T-helper 2 cell (primary cell): ENCODE results near the gene ST7.

Experiments
- DNase-seq, 5 experiments: peaks; one replicate each; pipeline versions ENCODE4 v3.0.0 to v3.0.0-alpha.2; 2012 to 2022

ST7 gene

DNA sequence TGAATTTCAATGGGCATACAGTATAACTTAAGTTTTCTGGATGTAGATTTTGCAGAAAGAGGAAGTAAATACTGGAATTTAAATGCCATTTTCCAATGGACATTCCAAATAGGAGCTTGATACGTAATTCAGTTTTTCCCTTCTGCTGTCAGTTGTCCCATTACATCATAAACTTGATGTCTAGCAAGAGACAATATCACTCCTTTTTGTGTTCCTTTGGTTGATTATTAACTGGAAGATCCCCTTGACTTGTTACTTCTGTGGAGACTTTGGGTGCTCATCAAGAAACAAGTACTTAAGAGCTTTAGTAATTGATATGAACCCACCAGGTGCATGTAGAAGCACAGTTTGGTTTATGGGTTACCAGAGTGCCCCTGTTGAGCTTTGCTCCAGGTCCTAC, 116.1 kb downstream of the ST7 start:
- no peak for DNase-seq

DNA sequence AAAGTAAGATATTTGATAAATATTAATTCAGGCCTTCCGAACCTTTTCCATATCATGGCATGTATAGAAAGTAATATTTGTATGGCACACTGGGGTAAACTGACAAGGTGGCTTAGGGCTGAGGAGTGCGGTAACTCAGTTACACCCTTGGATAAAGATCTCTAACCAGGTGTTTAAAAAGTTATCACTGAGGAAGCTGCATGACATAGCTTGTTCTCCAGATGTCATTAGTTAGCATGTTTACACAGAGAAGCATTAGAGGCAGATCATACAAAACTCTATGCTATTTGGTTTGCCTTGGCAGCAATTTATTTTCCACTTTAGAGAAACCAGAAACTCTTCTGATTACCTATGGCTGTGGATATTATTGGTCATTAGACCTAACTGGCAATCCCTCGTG, 118.2 kb downstream of the ST7 start:
- DNase-seq: no peak

DNA sequence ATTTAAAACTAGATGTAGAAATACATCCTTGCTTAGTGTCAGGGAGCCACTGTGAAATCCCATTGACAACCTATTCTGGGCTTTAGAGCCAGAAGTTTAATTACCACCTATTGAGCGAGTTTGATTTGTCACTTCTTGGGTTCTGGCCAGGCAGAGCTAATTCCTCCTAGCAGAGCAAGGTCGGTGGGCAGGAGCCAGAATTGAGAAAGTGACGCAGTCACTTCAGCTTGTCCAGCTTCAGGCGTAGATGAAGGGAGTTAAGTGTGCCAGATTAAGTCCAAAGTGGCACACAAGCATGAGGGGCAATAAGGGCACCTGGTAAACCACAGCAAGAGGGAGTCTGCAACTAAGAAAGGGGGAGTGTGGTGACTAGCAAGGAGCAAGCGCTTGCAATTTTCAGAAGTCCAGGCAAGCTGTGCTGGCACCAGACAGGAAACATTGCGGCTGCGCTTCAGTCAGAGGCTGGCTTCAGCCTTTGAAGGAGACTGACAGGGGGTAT, 119.4 kb downstream of the ST7 start:
- no peak for DNase-seq

DNA sequence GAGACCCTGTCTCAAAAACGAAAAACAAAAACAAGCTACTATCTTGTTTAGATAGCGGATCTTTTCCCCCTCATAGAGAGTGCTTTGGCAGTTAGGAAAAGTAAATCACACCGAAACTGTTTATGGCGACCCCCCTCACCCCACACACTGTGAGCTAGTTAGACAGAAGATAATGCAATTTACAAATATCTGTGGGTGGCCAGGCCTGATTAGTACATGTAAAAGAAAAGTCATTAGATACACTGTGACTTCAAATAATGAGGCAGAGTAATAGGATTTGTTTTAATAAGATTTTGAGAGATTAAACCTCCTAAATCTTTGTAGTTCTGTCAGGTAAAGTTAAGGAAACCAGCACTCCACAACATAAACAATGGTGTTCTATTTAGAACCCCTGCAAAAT, 121.1 kb downstream of the ST7 start:
- DNase-seq: no peak

DNA sequence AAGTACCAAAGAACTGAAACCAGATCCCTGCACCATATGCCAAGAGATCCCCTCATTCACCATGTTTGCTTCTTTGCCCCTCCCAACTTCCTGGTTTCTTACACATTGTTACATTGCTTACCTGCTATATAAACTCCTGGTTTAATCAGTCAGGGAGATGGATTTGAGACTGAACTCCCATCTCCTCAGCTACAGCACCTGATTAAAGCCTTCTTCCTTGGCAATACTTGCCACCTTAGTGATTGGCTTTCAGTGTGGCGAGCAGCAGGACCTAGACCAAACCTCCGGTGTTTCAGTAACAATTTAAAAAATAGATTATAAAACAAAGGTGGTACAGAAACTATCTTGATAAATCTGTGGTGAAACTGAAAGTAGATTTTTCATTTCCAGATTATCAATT, 122.6 kb downstream of the ST7 start:
- DNase-seq: no peak

DNA sequence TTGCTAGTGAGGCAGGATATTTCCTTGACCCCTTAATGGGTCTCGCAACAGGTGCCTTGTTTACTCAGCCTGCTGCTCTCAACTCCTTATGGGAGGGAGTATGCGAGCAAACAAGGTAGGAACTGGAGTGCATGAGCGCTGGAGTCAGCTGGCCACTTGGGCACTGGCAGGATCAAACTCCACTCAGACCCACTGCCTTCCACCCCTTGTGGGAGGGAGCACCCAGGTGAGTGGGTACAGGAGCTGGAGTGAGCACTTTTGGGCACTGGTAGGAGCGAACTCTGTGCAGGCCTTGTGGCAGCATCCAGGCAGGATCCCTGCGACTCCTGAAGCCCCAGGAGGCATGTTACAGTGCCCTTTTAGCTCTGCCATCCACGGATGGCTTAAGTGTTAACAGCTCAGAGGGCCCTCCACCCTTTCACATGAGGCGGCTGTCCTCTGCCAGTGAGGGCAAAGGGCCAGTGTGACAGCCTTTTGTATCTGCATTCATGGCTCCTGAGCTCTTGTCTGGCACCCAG, 123.2 kb downstream of the ST7 start:
- DNase-seq: no peak

DNA sequence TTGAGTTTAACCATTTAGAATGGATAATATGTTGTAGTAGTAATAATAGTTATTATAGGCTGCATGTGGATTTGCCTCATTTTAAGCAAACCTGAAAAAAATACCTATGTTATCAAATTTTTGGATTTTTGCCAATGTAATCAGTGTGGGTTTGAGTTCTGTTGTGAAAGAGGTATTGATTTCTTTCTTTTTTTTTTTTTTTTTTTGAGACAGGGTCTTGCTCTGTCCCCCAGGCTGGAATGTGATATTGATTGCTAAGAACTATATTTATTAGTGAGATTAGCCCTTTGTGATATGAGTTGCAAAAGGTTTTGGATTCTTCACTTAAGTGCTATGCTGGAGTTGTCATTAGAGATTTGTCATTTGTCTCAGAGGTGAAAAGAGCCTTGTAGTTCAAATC, 124.4 kb downstream of the ST7 start:
- DNase-seq: no peak

DNA sequence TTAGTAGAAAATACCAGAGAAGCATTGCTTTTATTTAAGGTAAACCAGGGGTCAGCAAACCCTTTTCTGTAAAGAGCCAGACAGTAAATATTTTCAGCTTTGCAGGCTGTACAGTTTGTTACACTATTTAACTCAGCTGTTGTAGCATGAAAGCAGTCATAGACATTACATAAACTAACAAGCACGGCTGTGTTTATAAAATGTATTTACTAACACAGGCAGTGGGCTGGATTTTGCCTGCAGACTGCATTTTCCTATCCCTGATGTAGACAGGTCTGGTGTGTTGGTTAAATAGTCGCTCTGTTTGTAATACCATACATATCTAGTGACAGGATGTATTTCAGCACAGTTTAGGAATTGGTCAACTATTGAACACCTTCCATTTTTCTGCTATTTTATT, 129.3 kb downstream of the ST7 start:
- no peak for DNase-seq

DNA sequence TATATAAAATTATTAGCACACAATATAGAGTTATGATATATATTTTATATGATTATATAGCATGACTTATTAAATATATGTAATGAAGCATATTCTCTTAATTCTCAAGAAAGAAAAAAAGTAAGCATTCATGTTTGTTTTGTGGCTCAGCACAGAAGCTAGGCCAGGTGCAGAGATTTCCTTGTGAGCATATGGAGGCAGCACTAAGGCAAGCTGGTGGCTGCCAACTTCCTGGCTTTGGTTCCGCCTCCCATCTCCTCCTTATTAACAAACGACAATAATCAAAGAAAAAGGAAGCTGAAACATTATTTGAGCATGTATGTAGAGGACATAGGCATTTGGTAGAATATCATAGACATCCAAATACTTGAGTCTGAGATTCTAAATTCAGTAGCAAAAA, 130.3 kb downstream of the ST7 start:
- no peak for DNase-seq

DNA sequence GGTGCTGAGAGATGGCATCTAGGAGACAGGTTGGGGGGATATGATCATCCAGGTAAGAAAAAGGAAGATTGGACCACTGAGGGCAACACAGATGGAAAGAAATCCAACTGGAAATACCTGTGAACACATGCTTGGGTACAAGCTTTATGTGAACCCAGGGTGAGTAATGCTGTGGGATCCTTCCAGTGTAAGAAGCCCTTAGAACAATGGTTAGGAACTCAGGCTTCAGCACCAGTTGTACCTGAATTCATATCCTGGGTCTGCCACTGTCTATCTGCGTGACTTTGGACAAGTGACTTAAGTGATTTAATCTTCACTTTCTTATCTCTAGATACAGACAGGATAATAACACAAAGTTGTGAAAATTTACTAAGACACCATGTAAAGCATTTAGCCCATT, 131.0 kb downstream of the ST7 start:
- DNase-seq: no peak

DNA sequence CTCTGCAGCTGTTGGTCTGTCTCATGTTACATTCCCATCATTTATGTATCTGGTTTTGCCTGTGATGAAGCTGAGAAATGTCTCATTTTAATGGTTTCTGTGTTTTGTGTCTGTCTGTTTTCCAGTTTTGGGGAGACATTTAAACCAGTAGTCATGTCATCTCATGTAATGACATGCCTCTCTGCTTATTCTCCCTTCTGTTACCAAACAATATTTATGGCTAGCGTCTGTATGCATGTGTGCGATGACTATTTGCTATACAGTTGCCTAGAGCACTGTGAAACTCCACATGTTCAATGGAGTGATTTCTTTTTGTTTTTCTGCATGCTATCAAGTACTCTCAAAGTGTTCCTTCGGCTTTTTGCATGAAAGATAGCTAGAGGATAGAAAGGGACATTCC, 132.0 kb downstream of the ST7 start:
- DNase-seq: no peak

DNA sequence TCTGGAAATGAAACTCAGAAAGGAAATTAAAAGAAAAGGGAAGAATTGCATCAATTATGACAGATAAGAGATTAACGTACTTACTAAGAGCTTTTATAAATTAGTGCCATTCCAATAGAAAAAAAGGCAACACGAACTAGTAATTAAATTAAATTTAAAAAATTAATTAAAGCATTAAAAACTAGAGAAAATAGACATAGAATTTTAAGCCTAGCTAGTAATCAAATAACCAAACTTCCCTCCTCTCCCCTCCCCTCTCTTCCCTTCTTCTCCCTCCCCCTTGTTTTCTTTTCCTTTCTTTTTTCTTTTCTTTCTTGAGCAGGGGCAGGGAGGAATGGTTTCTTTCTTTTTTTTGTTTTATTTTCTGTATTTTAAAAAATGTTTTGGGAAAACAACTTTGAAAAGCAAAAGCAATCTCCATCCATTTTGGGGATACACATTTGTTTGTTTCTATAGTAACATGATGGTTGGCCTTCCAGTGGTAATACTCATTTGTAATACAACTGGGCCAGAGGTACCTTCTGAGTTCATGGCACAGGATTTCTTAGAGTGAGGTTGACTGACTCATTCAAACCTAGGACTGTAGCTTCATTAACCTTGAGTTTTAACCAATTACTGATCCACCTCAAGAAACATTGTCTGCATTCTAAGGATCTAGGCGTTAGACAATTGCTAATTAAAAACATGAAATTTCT, 132.6 kb downstream of the ST7 start:
- DNase-seq: peak in 1 of 5 experiments; percentile 18

DNA sequence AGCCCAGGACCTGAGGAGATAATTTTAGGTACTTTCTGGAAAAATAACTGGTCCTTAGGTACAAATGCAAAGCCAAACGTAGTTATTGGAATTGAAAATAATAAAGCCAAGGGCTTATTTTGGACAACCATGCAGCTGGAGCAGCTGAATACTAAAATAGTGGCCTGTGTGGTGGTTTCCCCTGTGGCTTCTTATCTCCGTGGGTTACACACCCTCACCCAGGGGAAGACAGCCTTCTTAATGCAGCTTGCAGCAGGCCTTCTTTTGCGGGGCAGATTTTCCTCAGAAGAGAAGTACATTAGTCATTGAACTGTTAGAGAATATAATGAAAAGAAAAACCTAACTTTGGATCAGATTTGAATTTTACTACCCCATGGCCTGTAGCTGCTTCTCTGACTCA, 133.5 kb downstream of the ST7 start:
- DNase-seq: peak in 1 of 5 experiments; percentile 58

DNA sequence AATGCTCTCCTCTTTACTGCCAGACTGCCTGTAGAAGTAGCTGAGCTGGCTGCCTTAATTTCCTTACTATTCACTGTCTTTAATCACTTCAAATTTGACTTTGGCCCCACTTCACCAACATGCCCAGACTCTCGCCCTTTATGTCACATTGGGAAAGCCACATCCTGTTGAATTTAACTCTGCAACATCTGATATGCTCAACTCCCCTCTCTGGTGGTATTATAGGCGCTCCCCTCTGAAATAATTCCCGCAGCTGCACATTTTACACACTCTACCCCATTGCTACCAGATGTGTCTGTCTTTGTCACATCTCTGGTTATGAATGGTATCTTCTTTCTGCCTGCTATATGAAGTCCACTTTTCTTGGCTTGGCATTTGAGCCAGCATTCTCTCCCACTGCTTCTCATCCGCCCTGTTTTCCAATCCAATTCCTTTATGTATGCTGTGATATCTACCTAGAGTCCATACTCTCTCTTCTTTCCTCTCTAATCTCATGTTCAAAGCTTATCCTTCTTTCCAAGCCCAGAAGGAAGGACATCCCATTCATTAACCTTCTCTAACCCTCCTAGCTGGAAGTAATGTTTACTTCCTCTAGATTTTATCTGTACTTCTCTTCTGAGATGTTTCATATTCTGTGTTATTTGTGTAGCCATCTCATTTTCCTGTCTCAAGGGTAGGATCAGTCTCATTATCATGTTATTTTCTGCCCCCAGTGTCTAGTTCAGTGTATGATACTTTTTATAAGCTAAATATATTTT, 134.5 kb downstream of the ST7 start:
- no peak for DNase-seq

DNA sequence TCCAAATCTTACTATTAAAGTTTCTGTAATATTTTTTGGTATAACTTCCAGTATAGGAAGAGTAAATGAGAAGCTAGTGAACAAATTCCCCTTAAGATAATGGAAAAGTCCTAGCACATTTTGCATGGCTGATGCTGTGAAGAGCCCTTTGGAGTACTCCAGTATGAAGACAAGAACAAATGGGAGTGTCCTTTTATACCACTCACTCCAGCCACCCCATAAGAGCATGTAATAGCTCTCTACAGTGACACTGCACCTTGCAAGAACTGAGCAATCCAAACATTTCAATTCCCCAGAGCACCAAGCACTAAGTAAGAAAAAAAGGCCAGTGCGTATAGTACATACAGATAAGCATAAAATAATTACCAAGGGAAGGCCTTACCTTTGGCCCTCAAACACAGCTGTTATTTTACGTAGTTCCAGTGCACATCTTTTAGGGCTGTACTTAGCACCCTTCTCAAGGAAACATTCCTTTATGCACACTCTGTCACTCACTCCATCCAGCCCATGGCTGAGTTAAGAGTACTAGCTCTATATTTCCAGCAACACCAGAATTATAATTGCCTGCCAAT, 135.4 kb downstream of the ST7 start:
- no peak for DNase-seq

DNA sequence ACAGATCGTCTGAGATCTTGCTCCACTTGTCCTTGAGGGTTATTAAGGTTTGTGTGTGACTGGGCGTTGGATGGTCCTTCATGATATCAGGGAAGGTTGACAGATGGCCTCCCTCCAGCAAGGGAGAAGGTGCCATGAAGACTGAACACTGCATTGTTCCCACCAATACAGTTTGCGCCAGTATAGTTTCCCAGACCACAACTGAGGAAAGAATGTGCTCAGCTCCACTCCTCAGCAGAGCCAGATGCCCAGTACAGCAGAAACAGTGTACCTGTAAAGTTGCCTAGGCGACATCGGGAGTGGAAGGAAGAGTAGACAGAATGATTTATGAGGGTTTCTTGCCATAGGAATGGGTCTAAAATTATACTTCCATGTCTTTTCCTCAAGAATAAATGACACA, 137.5 kb downstream of the ST7 start:
- no peak for DNase-seq

DNA sequence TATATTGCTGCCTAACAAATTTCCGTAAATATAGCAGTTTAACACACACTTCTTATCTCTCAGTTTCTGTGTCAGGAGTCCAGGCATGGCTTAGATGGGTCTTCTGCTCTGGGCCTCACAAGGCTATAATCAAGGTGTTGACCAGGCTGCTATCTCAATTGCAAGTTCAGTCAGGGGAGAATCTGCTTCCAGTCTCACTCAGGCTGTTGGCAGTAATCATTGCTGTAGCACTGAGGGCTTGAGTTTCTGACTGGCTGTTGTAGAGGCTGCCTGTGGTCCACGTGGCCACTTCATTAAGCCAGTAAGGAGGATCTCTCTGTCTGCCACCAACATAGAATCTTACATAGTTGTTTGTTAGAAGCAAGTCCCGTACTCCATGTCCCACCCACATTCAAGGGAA, 138.4 kb downstream of the ST7 start:
- DNase-seq: no peak

DNA sequence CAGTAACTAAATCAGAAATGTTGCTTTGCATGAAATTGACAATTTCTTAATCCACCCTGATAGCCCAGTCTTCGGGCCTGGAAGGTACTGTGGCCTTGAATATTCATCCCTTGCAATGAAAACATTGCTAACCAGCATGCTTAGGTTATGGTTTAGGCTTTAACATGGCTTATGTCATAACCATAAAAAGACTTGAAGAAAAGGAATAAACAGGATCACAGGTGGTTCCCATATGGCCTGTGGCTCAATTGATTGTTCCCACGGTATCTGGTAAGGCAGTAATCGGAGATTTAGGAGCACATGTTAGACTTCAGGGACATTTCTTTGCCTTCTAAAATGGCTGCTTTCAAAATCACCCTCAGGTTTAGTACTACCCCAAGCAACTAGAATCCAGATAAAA, 139.5 kb downstream of the ST7 start:
- DNase-seq: no peak

DNA sequence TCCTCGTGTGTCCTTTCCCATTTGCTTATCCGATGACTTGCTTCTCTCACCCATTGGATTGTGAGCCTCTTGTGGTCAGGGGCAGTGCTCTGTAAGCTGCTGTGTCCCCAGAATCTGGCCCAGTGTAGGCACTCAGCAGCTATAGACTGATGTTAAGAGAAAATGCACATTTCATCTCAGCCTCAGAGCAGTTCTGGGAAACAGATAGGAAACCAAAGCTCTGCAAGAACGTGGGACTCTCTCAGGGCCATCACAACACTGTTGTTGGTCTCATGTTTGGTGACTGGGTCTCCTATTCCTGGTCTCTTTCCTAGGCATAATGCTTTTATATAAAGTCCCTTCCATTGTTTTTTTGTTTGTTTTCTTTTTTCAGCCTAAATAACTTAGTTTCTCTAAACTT, 141.2 kb downstream of the ST7 start:
- DNase-seq: no peak

DNA sequence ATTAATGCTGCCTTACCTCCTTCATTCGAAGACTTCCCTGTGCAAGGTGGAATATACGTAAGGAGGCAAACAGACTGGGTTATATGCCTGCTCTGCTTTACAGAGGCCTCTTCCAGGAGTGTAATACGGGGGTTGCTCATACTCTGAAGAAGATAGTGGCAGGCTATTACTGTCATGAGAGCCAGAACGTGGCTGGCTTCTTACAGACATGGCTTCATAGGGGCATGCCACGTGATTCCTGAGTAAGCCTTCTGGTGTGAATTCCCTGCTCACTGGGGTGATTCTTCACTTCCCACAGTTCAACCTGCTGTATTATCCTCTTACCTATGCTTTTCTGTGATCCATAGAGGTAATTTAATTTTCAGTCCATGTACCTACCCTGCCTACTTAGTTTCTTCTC, 141.8 kb downstream of the ST7 start:
- DNase-seq: no peak

DNA sequence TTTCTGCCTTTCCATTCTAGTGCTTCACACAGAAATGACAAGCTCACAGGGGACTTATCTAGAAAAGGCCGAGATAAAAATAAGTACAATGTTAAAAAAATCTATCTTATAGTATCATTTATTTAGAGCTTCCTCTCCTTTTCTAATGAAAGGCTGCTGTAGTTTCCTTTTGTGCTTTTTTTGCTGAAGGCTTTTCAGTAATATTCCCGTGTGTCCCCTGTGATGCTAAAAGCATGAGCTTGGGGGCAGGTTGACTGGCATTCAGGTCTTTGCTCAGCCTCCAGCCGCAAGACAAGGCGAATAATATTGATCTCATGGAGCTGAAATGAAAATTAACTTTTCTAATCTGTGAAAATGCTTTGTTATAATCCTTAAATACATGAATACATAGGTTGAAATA, 143.0 kb downstream of the ST7 start:
- no peak for DNase-seq

DNA sequence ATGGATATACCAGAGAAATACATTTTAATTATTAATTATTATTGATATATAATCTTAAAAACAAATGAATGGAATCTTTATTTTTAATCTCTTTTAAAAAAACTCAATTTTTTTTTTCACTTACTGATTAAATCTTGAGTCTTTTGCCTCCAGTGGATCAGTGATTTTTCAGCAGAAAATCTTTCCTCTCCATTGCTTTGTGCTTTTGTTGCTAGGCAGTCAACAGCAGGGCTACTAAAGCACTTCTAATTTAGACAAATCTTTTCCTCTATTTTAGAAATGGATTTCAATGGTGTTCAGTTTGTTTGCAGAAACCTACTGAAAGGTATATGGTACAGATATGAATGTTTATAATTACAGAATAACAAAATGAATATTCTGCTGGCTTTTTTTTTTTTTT, 143.6 kb downstream of the ST7 start:
- no peak for DNase-seq

DNA sequence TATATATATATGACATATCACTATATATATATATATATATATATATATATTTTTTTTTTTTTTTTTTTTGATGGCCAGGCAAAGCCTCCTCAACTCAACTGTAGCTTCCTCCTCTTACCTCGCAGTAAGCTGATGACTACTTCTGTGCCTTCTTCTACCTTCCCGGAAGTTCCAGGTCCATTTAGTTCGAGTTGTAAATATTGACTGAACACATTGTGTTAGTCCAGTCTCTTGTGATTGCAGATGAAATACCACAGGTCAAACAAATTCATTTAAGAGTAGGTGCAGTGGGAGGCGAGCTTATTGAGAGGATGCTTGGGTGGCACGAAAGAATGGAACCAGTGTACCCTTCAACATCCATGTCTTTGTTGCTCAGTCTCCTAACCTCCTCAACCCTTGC, 144.6 kb downstream of the ST7 start:
- DNase-seq: no peak

DNA sequence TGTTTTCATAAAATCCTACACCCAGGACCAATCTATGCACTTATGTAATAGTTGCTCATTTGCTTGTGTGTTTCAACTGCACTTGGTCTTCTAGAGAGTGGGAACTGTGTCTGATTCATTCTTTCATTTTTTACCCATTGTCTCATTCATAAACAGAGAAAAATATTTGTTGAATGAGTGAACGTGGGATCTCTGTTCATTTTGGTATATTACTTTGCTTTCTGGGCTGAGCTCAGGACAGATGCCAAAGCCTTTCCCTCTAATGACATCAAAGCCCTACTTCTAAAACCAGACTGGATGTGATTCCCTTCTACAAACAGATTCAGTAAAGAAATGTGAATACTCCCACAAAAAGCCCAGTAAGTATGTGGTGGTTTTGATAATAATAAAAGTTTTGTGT, 145.2 kb downstream of the ST7 start:
- DNase-seq: no peak
